ENCODE results near the gene NIPAL3.

- TF ChIP-seq CTCF (IDR thresholded peaks at IDR 0.05 in 4 of 5, conservative IDR thresholded peaks at IDR 0.05 in 1 of 5), result no peak
- no peak for TF ChIP-seq POLR2A (IDR thresholded peaks at IDR 0.05)
These were observed 91.8 kb downstream of the NIPAL3 start for GRCh38 chr1:24507405-24507804.
